HPDE6-E6E7 (cell line): ENCODE data around the gene OR6Q1.

Experiments used
- DNase-seq: peaks from one replicate; pipeline ENCODE4 v3.0.0; 2011; ENCODE audit warnings: missing footprints; ENCODE audit errors: extremely low spot score

OR6Q1 gene

GRCh38 chr11:58058276-58059006, 27.7 kb downstream of the OR6Q1 start:
- no peak for DNase-seq

- DNase-seq = no peak
Observed at GRCh38 chr11:58059007-58059350, 28.2 kb downstream of the OR6Q1 start.

- no peak for DNase-seq
Observed at GRCh38 chr11:58060535-58060934, 29.8 kb downstream of the OR6Q1 start.

GRCh38 chr11:58060939-58061672, 30.4 kb downstream of the OR6Q1 start:
- DNase-seq = no peak

- peak; percentile 39 for DNase-seq
Observed at GRCh38 chr11:58061813-58062212, 31.1 kb downstream of the OR6Q1 start.

GRCh38 chr11:58067685-58068084, 36.9 kb downstream of the OR6Q1 start:
- no peak for DNase-seq

- DNase-seq = no peak
Observed at GRCh38 chr11:58068655-58069054, 37.9 kb downstream of the OR6Q1 start.

GRCh38 chr11:58070585-58070984, 39.8 kb downstream of the OR6Q1 start:
- DNase-seq = no peak

GRCh38 chr11:58075781-58076180, 45.0 kb downstream of the OR6Q1 start:
- DNase-seq = no peak
